ENCODE results near the gene BTG4. TPM values are rescaled to one million over a fixed set of nuclear protein-coding genes. Genes with fewer than 3 reads are reported as not detected.

The BTG4 gene
- total RNA-seq, 1 experiment from 2014 or later: 0.61 TPM

- no peak for DNase-seq
- Histone ChIP-seq H3K4me1 (peaks cover 8% of the 10 kb centered on the region), H3K27me3 (replicated peaks; ENCODE audit: control insufficient read depth, insufficient read depth, low read length) (no peaks in the 10 kb centered on the region; the same call in 1 of the 2 replicates), H3K4me3 (ENCODE audit: low read depth, low read length) (no peak overlapping the region), H3K9me3 (no peaks in the 10 kb centered on the region), H3K36me3 (ENCODE audit: control insufficient read depth, insufficient read depth, low read length) (no peaks in the 10 kb centered on the region)
- H3K4me1 Mint-ChIP-seq (ENCODE audit: low read depth, unreplicated experiment): no peaks in the 10 kb centered on the region
- no peak overlapping the region for H3K27ac Mint-ChIP-seq (ENCODE audit: unreplicated experiment)
- H3K36me3 Mint-ChIP-seq (ENCODE audit: insufficient read depth, unreplicated experiment): no peaks in the 10 kb centered on the region
- no TSS peak for BruUV-seq (replicated peaks)
- no peaks in the 10 kb centered on the region for H3K27me3 Mint-ChIP-seq (ENCODE audit: insufficient read depth, unreplicated experiment)
- ChIA-PET CTCF (no interaction called here), POLR2A (no interaction called here)
- no peak overlapping the region for H3K4me3 Mint-ChIP-seq (ENCODE audit: unreplicated experiment)
- no peaks in the 10 kb centered on the region for H3K9me3 Mint-ChIP-seq (ENCODE audit: unreplicated experiment)
- TF ChIP-seq CTCF (IDR thresholded peaks at IDR 0.05; ENCODE audit: insufficient read depth in 1 of 2, low read depth in 1 of 2, low read length in 1 of 2, severe bottlenecking in 1 of 2, unreplicated experiment in 1 of 2): no peak
- intact Hi-C loops (cut with micrococcal nuclease; ENCODE audit: unreplicated experiment): no loop called here
Measured at GRCh38 chr11:111462329-111462728, 49.9 kb downstream of the BTG4 start.

- Histone ChIP-seq H3K27me3 (replicated peaks; ENCODE audit: control insufficient read depth, insufficient read depth, low read length) (no peaks in the 10 kb centered on the region; the same call in 1 of the 2 replicates), H3K4me3 (ENCODE audit: low read depth, low read length) (no peak overlapping the region), H3K4me1 (peaks cover 8% of the 10 kb centered on the region), H3K36me3 (ENCODE audit: control insufficient read depth, insufficient read depth, low read length) (no peaks in the 10 kb centered on the region), H3K9me3 (no peaks in the 10 kb centered on the region)
- CTCF ChIA-PET: interaction anchor here (0.6 kb wide), 1 partner anchor 143 kb away, joined by 3 read pairs; no protein-coding TSS in a partner anchor
- H3K27me3 Mint-ChIP-seq (ENCODE audit: insufficient read depth, unreplicated experiment): no peaks in the 10 kb centered on the region
- no peaks in the 10 kb centered on the region for H3K36me3 Mint-ChIP-seq (ENCODE audit: insufficient read depth, unreplicated experiment)
- no peak for DNase-seq
- H3K9me3 Mint-ChIP-seq (ENCODE audit: unreplicated experiment): no peaks in the 10 kb centered on the region
- intact Hi-C loops (cut with micrococcal nuclease; ENCODE audit: unreplicated experiment): no loop called here
- no peak overlapping the region for H3K4me3 Mint-ChIP-seq (ENCODE audit: unreplicated experiment)
- POLR2A ChIA-PET: no interaction called here
- no peak for TF ChIP-seq CTCF (IDR thresholded peaks at IDR 0.05; ENCODE audit: insufficient read depth in 1 of 2, low read depth in 1 of 2, low read length in 1 of 2, severe bottlenecking in 1 of 2, unreplicated experiment in 1 of 2)
- BruUV-seq (replicated peaks): no TSS peak
- no peaks in the 10 kb centered on the region for H3K4me1 Mint-ChIP-seq (ENCODE audit: low read depth, unreplicated experiment)
- no peak overlapping the region for H3K27ac Mint-ChIP-seq (ENCODE audit: unreplicated experiment)
Measured at GRCh38 chr11:111461460-111462235, 50.5 kb downstream of the BTG4 start.

- DNase-seq: no peak
- Mint-ChIP-seq H3K36me3 (ENCODE audit: insufficient read depth, unreplicated experiment) (no peaks in the 10 kb centered on the region), H3K4me3 (ENCODE audit: unreplicated experiment) (no peak overlapping the region), H3K9me3 (ENCODE audit: unreplicated experiment) (no peaks in the 10 kb centered on the region), H3K27me3 (ENCODE audit: insufficient read depth, unreplicated experiment) (no peaks in the 10 kb centered on the region), H3K27ac (ENCODE audit: unreplicated experiment) (no peak overlapping the region), H3K4me1 (ENCODE audit: low read depth, unreplicated experiment) (no peaks in the 10 kb centered on the region)
- POLR2A ChIA-PET: no interaction called here
- CTCF ChIA-PET: interaction anchor here (0.6 kb wide), 1 partner anchor 144 kb away, joined by 3 read pairs; no protein-coding TSS in a partner anchor
- no peaks in the 10 kb centered on the region; the same call in 1 of the 2 replicates for H3K27me3 ChIP-seq (replicated peaks; ENCODE audit: control insufficient read depth, insufficient read depth, low read length)
- TF ChIP-seq CTCF (IDR thresholded peaks at IDR 0.05; ENCODE audit: insufficient read depth in 1 of 2, low read depth in 1 of 2, low read length in 1 of 2, severe bottlenecking in 1 of 2, unreplicated experiment in 1 of 2): no peak
- H3K9me3 ChIP-seq: no peaks in the 10 kb centered on the region
- no TSS peak for BruUV-seq (replicated peaks)
- H3K36me3 ChIP-seq (ENCODE audit: control insufficient read depth, insufficient read depth, low read length): no peaks in the 10 kb centered on the region
- intact Hi-C loops (cut with micrococcal nuclease; ENCODE audit: unreplicated experiment): no loop called here
- no peak overlapping the region for H3K4me3 ChIP-seq (ENCODE audit: low read depth, low read length)
- H3K4me1 ChIP-seq: peaks cover 8% of the 10 kb centered on the region
Measured at GRCh38 chr11:111460856-111461255, 51.3 kb downstream of the BTG4 start.
